Right hindlimb (tissue), 1 donor: ENCODE measurements around the gene PBX4.
"Not testable (repeated sequence)": the region's sequence is repeated elsewhere in the genome, so short reads cannot be mapped to it uniquely, and the experiment has no call there.

ENCODE experiments used
- DNase-seq: peaks from one replicate; pipeline ENCODE4 v3.0.0-alpha.2; 2018

PBX4 gene

GRCh38 chr19:19626516-19627472 lies 8.3 kb upstream of the PBX4 start:
- no peak for DNase-seq

- no peak for DNase-seq
Observed at GRCh38 chr19:19624032-19624570, 5.6 kb upstream of the PBX4 start.

GRCh38 chr19:19623383-19623782 lies 4.9 kb upstream of the PBX4 start:
- no peak for DNase-seq

GRCh38 chr19:19619849-19620210 lies 1.3 kb upstream of the PBX4 start:
- no peak for DNase-seq

- no peak for DNase-seq
Observed at GRCh38 chr19:19619181-19619848, 828 bp upstream of the PBX4 start.

GRCh38 chr19:19615086-19615485 lies 3.4 kb downstream of the PBX4 start:
- DNase-seq = no peak

- DNase-seq = no peak
Observed at GRCh38 chr19:19613506-19613905, 5.0 kb downstream of the PBX4 start.

- no peak for DNase-seq
Observed at GRCh38 chr19:19610376-19611202, 7.9 kb downstream of the PBX4 start.

- DNase-seq = not testable (repeated sequence)
Observed at GRCh38 chr19:19606686-19607085, 11.8 kb downstream of the PBX4 start.

- DNase-seq = no peak
Observed at GRCh38 chr19:19606021-19606420, 12.5 kb downstream of the PBX4 start.

- DNase-seq = no peak
Observed at GRCh38 chr19:19602713-19603324, 15.7 kb downstream of the PBX4 start.

GRCh38 chr19:19602136-19602712 lies 16.3 kb downstream of the PBX4 start:
- no peak for DNase-seq

- no peak for DNase-seq
Observed at GRCh38 chr19:19600793-19601330, 17.6 kb downstream of the PBX4 start.

GRCh38 chr19:19598728-19599451 lies 19.6 kb downstream of the PBX4 start:
- not testable (repeated sequence) for DNase-seq

- no peak for DNase-seq
Observed at GRCh38 chr19:19597809-19598306, 20.6 kb downstream of the PBX4 start.

GRCh38 chr19:19595171-19595701 lies 23.3 kb downstream of the PBX4 start:
- no peak for DNase-seq

GRCh38 chr19:19594381-19594780 lies 24.1 kb downstream of the PBX4 start:
- no peak for DNase-seq

- DNase-seq = no peak
Observed at GRCh38 chr19:19592690-19593089, 25.8 kb downstream of the PBX4 start.

GRCh38 chr19:19591133-19591825 lies 27.2 kb downstream of the PBX4 start:
- DNase-seq = peak; percentile 73

- DNase-seq = no peak
Observed at GRCh38 chr19:19588546-19588945, 29.9 kb downstream of the PBX4 start.
